T-helper 17 cell (primary cell): ENCODE results near the gene RAI1. TPM values are rescaled to one million over a fixed set of nuclear protein-coding genes. Genes with fewer than 3 reads are reported as not detected.

Experiments used
- ATAC-seq: fragments of 150-1000 bp; cut with Tn5 transposase; 2 replicates; pipeline ENCODE4 v1.10.0; 2021; ENCODE audit warnings: mild to moderate bottlenecking, moderate library complexity
- DNase-seq, 3 donors: peaks; one replicate each; pipeline versions ENCODE4 v3.0.0 to v3.0.0-alpha.2; 2020 to 2021
- H3K9me3 ChIP-seq: one replicate; pipeline ENCODE4 v1.7.0; 2013; ENCODE audit warnings: low read length, mild to moderate bottlenecking; ENCODE audit not compliant: control insufficient read depth, poor library complexity, severe bottlenecking
- H3K27ac Mint-ChIP-seq: one replicate; pipeline ENCODE4 v1.8.0; 2022; ENCODE audit warnings: mild to moderate bottlenecking, moderate library complexity, mixed read lengths
- H3K27me3 Mint-ChIP-seq: one replicate; pipeline ENCODE4 v1.8.0; 2022; ENCODE audit warnings: mixed read lengths
- H3K36me3 Mint-ChIP-seq: one replicate; pipeline ENCODE4 v1.8.0; 2022; ENCODE audit warnings: low read depth, mixed read lengths
- H3K4me1 Mint-ChIP-seq: one replicate; pipeline ENCODE4 v1.8.0; 2022; ENCODE audit warnings: mild to moderate bottlenecking, mixed read lengths
- H3K4me3 Mint-ChIP-seq: one replicate; pipeline ENCODE4 v1.8.0; 2022; ENCODE audit warnings: mild to moderate bottlenecking, moderate library complexity, mixed read lengths
- total RNA-seq, 4 donors: library from RNA in 2 of 4; stranded (reverse) in 2 of 4; gene quantifications; one replicate each; pipeline ENCODE4 v1.2.3 and lab custom pipeline; 2022 to 2026

The RAI1 gene
- total RNA-seq, 2 donors from 2014 or later: 18.4 to 18.6 TPM

GRCh38 chr17:17792551-17793377 is 111.5 kb downstream of the RAI1 start:
- H3K36me3 Mint-ChIP-seq: no peaks in the 10 kb centered on the region
- no peaks in the 10 kb centered on the region for H3K27me3 Mint-ChIP-seq
- peak; percentile 87 for ATAC-seq
- peaks cover 25% of the 10 kb centered on the region for H3K4me1 Mint-ChIP-seq
- no peaks in the 10 kb centered on the region for H3K9me3 ChIP-seq
- DNase-seq: no peak
- H3K27ac Mint-ChIP-seq: peak overlapping the region; percentile 86
- H3K4me3 Mint-ChIP-seq: peak overlapping the region; percentile 81

- DNase-seq: no peak
- H3K27me3 Mint-ChIP-seq: no peaks in the 10 kb centered on the region
- H3K27ac Mint-ChIP-seq: peak overlapping the region; percentile 82
- H3K4me1 Mint-ChIP-seq: peaks cover 23% of the 10 kb centered on the region
- no peaks in the 10 kb centered on the region for H3K9me3 ChIP-seq
- H3K4me3 Mint-ChIP-seq: peak overlapping the region; percentile 69
- H3K36me3 Mint-ChIP-seq: no peaks in the 10 kb centered on the region
- no peak for ATAC-seq
Observed at GRCh38 chr17:17793378-17794214, 112.3 kb downstream of the RAI1 start.

GRCh38 chr17:17794382-17794781 is 113.1 kb downstream of the RAI1 start:
- H3K27me3 Mint-ChIP-seq: no peaks in the 10 kb centered on the region
- H3K36me3 Mint-ChIP-seq: no peaks in the 10 kb centered on the region
- no peak overlapping the region for H3K4me3 Mint-ChIP-seq
- H3K4me1 Mint-ChIP-seq: peaks cover 23% of the 10 kb centered on the region
- H3K27ac Mint-ChIP-seq: peak overlapping the region; percentile 82
- no peaks in the 10 kb centered on the region for H3K9me3 ChIP-seq
- DNase-seq (no peak), ATAC-seq (no peak)

- no peaks in the 10 kb centered on the region for H3K36me3 Mint-ChIP-seq
- no peak overlapping the region for H3K4me3 Mint-ChIP-seq
- ATAC-seq (no peak), DNase-seq (no peak)
- peaks cover 20% of the 10 kb centered on the region for H3K4me1 Mint-ChIP-seq
- no peaks in the 10 kb centered on the region for H3K9me3 ChIP-seq
- H3K27me3 Mint-ChIP-seq: no peaks in the 10 kb centered on the region
- no peak overlapping the region for H3K27ac Mint-ChIP-seq
Observed at GRCh38 chr17:17795296-17795695, 114.0 kb downstream of the RAI1 start.

GRCh38 chr17:17795946-17796786 is 114.9 kb downstream of the RAI1 start:
- ATAC-seq (no peak), DNase-seq (no peak)
- H3K4me3 Mint-ChIP-seq: no peak overlapping the region
- H3K4me1 Mint-ChIP-seq: peaks cover 20% of the 10 kb centered on the region
- H3K27me3 Mint-ChIP-seq: no peaks in the 10 kb centered on the region
- no peak overlapping the region for H3K27ac Mint-ChIP-seq
- H3K9me3 ChIP-seq: no peaks in the 10 kb centered on the region
- no peaks in the 10 kb centered on the region for H3K36me3 Mint-ChIP-seq

GRCh38 chr17:17796787-17797061 is 115.5 kb downstream of the RAI1 start:
- Mint-ChIP-seq H3K36me3 (no peaks in the 10 kb centered on the region), H3K27ac (no peak overlapping the region), H3K4me3 (no peak overlapping the region), H3K27me3 (no peaks in the 10 kb centered on the region), H3K4me1 (peaks cover 17% of the 10 kb centered on the region)
- no peak for DNase-seq
- ATAC-seq: no peak
- H3K9me3 ChIP-seq: no peaks in the 10 kb centered on the region

GRCh38 chr17:17797119-17797809 is 116.0 kb downstream of the RAI1 start:
- Mint-ChIP-seq H3K4me3 (no peak overlapping the region), H3K36me3 (no peaks in the 10 kb centered on the region), H3K27ac (no peak overlapping the region), H3K4me1 (peaks cover 12% of the 10 kb centered on the region), H3K27me3 (no peaks in the 10 kb centered on the region)
- DNase-seq (no peak), ATAC-seq (no peak)
- no peaks in the 10 kb centered on the region for H3K9me3 ChIP-seq

DNA sequence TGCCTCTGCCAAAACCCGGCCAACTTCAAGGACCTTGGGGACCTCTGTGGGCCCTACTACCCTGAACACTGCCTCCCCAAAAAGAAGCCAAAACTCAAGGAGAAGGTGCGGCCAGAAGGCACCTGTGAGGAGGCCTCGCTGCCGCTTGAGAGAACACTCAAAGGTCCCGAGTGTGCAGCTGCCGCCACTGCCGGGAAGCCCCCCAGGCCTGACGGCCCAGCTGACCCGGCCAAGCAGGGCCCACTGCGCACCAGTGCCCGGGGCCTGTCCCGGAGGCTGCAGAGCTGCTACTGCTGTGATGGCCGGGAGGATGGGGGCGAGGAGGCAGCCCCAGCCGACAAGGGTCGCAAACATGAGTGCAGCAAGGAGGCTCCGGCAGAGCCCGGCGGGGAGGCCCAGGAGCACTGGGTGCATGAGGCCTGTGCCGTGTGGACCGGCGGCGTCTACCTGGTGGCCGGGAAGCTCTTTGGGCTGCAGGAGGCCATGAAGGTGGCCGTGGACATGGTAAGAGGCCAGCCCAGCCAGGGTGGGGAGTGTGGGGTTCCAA is 116.8 kb downstream of the RAI1 start:
- Mint-ChIP-seq H3K27ac (no peak overlapping the region), H3K4me3 (no peak overlapping the region), H3K36me3 (no peaks in the 10 kb centered on the region), H3K4me1 (peaks cover 9% of the 10 kb centered on the region), H3K27me3 (no peaks in the 10 kb centered on the region)
- no peaks in the 10 kb centered on the region for H3K9me3 ChIP-seq
- no peak for DNase-seq
- ATAC-seq: no peak

- peaks cover 4% of the 10 kb centered on the region for H3K4me1 Mint-ChIP-seq
- DNase-seq (no peak), ATAC-seq (no peak)
- no peaks in the 10 kb centered on the region for H3K27me3 Mint-ChIP-seq
- no peaks in the 10 kb centered on the region for H3K9me3 ChIP-seq
- H3K4me3 Mint-ChIP-seq: no peak overlapping the region
- H3K27ac Mint-ChIP-seq: no peak overlapping the region
- no peaks in the 10 kb centered on the region for H3K36me3 Mint-ChIP-seq
Observed at GRCh38 chr17:17798573-17799255, 117.5 kb downstream of the RAI1 start.

DNA sequence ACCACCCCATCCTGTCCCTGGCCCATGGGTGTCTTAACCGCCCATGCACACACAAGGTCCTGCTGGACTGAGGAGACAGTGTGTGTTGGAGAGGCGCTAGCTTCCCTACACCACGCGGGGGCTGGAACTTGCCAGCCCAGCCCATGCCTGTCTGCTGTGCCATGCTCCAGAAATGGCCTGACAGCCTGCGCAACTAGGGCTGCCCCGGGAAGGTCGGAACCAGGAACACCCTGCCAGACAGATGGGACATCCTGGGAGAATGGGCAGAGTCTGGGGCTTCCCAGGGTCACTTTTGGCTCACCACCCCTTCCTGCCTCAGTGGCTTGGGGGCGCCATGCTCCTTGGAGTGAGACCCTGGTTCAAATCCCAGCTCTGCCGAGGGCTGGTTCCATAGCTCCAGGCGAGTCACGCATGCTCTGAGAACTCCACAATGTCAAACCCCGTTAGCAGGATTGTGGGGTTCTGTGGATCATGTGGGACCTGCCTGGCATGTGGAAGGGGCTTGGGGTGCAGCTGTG is 119.3 kb downstream of the RAI1 start:
- no peaks in the 10 kb centered on the region for H3K9me3 ChIP-seq
- H3K36me3 Mint-ChIP-seq: peaks cover 2% of the 10 kb centered on the region
- no peak for DNase-seq
- no peaks in the 10 kb centered on the region for H3K27me3 Mint-ChIP-seq
- H3K4me3 Mint-ChIP-seq: no peak overlapping the region
- no peak overlapping the region for H3K27ac Mint-ChIP-seq
- no peak for ATAC-seq
- H3K4me1 Mint-ChIP-seq: no peaks in the 10 kb centered on the region

GRCh38 chr17:17801800-17802481 is 120.7 kb downstream of the RAI1 start:
- ATAC-seq: no peak
- H3K9me3 ChIP-seq: no peaks in the 10 kb centered on the region
- DNase-seq: no peak
- Mint-ChIP-seq H3K27me3 (no peaks in the 10 kb centered on the region), H3K4me1 (peaks cover 5% of the 10 kb centered on the region), H3K36me3 (peaks cover 2% of the 10 kb centered on the region), H3K4me3 (no peak overlapping the region), H3K27ac (no peak overlapping the region)
